Heart left ventricle (tissue), 16 donors: ENCODE results near the gene KANSL3. TPM values are rescaled to one million over a fixed set of nuclear protein-coding genes. Genes with fewer than 3 reads are reported as not detected.
"Not testable (repeated sequence)": the region's sequence is repeated elsewhere in the genome, so short reads cannot be mapped to it uniquely, and the experiment has no call there.

Source experiments
- ATAC-seq, 4 donors: fragments of 200-7000 bp; cut with Tn5 transposase; one replicate each; pipeline ENCODE4 v1.9.1; 2020 to 2022; ENCODE audit warnings: moderate library complexity in 4 of 4, mild to moderate bottlenecking in 3 of 4, moderate number of reproducible peaks in 1 of 4
- DNase-seq, 5 donors: peaks; one replicate each; pipeline ENCODE4 v3.0.0-alpha.2; 2020
- H3K27ac ChIP-seq, 12 donors: fragments of 200-600 bp; sonication (generic) in 4 of 12; one replicate each; pipeline versions ENCODE4 v1.5.0 to v1.8.0; 2016 to 2022; ENCODE audit warnings: mild to moderate bottlenecking in 2 of 12
- H3K27me3 ChIP-seq, 9 donors: fragments of 200-600 bp; sonication (generic) in 2 of 9; one replicate each; pipeline versions ENCODE4 v1.5.1 to v1.8.0; 2016 to 2022; ENCODE audit warnings: mild to moderate bottlenecking in 3 of 9
- H3K36me3 ChIP-seq, 9 donors: fragments of 200-600 bp; sonication (generic) in 2 of 9; one replicate each; pipeline versions ENCODE4 v1.5.0 to v1.8.0; 2018 to 2022; ENCODE audit warnings: mild to moderate bottlenecking in 2 of 9
- H3K4me1 ChIP-seq, 12 donors: fragments of 200-600 bp; sonication (generic) in 4 of 12; one replicate each; pipeline versions ENCODE4 v1.5.0 to v1.8.0; 2016 to 2022; ENCODE audit warnings: mild to moderate bottlenecking in 3 of 12
- H3K4me3 ChIP-seq, 12 donors: fragments of 200-600 bp; sonication (generic) in 4 of 12; one replicate each; pipeline versions ENCODE4 v1.5.0 to v1.8.0; 2017 to 2022; ENCODE audit warnings: mild to moderate bottlenecking in 9 of 12, moderate library complexity in 4 of 12
- H3K9me3 ChIP-seq, 12 donors: fragments of 200-600 bp; sonication (generic) in 4 of 12; one replicate each; pipeline versions ENCODE4 v1.5.0 to v1.8.0; 2016 to 2022; ENCODE audit warnings: mild to moderate bottlenecking in 1 of 12
- POLR2A ChIP-seq, 2 donors: fragments of 450-650 bp; IDR thresholded peaks; one replicate each; pipeline ENCODE4 v1.6.1; 2017; ENCODE audit warnings: antibody characterized with exemption in 2 of 2, mild to moderate bottlenecking in 2 of 2, moderate library complexity in 2 of 2
- WGBS, 4 donors: extraction: QIAGEN DNeasy Blood & Tissue Kit in 2 of 4; methylation state at CpG; one replicate each; pipeline versions ENCODE4 v1.1.5 to v1.1.7; 2013 to 2018; 5-methylcytosine and 5-hydroxymethylcytosine counted together
- intact Hi-C, 10 donors: fragments of 100-400 bp; cut with DNase I; formaldehyde crosslinking; loops; one replicate each; pipeline versions ENCODE4 v1.11.1 to v1.14.2; 2022
- polyA plus RNA-seq, 2 donors: library from polyadenylated mRNA; stranded (reverse); fragments of 200-250 nt; gene quantifications; one replicate each; pipeline ENCODE4 v1.2.3, GENCODE V29; 2013
- total RNA-seq, 9 donors: library from RNA; depleted of rRNA in 2 of 9; stranded (reverse); fragments of >200 nt in 2 of 9; fragmentation: NEBNext Ultra II Directional in 3 of 9; extraction: Animal tissue kit (Norgen Biotek cat#: 25700) in 3 of 9; gene quantifications; one replicate each; pipeline versions ENCODE4 v1.1.0 to v1.2.4, GENCODE V29; 2016 to 2023
- TF ChIP-seq, protein P1 (sequence below), 12 donors: fragments of 200-600 bp; sonication (generic) in 4 of 12; IDR thresholded peaks; one replicate each; pipeline versions ENCODE4 v1.5.0 to v1.8.0; 2018 to 2022; ENCODE audit warnings: antibody characterized with exemption in 12 of 12, mild to moderate bottlenecking in 5 of 12
- donor health status: ischemic (EF 13 %, LVEDD 7.1; RV severe dilation, severe dysfunction).
- donor health status: healthy with polysubstance abuse.
- donor health status: DM: no; HTN: yes; CAD: no.
- donor health status: DM: no; HTN: no; CAD: no.
- donor health status: ischemic (EF 25% LVEDD 6.9; RV normal size, moderate dysfunction).
- donor health status: ischemic (EF 25% LVEDD 5.7; RV mildly dilated, moderate dysfunction).
- donor health status: healthy.
- donor health status: DM: yes; HTN: yes; CAD: no.
- donor health status: ischemic (EF 35%, LVEDD 5.7; RV mildly dilated, moderate dysfunction).
- donor health status: nonischemic (EF 11% LVEDD 7.7; RV severe dilation, severe dysfunction).
- donor health status: DM: yes; HTN: yes; CAD: no.
- donor health status: PGD.
- donor health status: ischemic (EF 29% LVEDD 5.4; RV normal size, mild dysfunction).
- donor health status: nonischemic (EF 23%, LVEDD 6.1; RV moderate dilation, normal function).

Gene KANSL3
- total and polyA plus RNA-seq, 11 donors: 13.8 to 38.0 (median 30.3) TPM

DNA sequence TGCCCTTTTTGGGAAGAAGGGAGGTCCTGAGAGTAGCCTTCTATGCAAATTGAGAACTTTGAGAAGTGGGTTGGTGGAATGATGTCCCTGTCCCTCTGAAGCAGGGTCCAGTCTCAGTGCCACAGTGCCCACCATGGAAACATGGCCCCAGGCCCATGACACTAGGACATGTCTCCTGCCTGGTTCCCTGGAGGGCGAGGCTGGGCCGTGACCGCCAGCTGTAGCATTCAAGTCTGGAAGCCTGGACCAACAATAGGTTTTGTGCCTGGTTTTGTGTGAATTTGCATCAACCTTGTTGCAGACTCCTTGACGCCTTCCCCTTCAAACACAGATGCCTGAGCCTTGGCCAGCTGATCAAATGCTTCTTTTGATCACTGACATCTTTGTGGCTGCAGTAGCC, 74.1 kb downstream of the KANSL3 start:
- Histone ChIP-seq H3K27ac (no peak overlapping the region), H3K27me3 (no peaks in the 10 kb centered on the region), H3K4me1 (no peaks in the 10 kb centered on the region), H3K4me3 (no peak overlapping the region), H3K9me3 (peaks cover 0 to 6% (median 0%) of the 10 kb centered on the region in 12 donors), H3K36me3 (no peaks in the 10 kb centered on the region)
- ATAC-seq (no peak), DNase-seq (no peak)
- WGBS, 4 donors: 60 to 95% (median 72%) methylated on average over 3 to 4 of the region's 4 CpGs
- intact Hi-C loops: no loop called here
- no peak for TF ChIP-seq POLR2A (IDR thresholded peaks at IDR 0.05)
- TF ChIP-seq, protein P1, sequence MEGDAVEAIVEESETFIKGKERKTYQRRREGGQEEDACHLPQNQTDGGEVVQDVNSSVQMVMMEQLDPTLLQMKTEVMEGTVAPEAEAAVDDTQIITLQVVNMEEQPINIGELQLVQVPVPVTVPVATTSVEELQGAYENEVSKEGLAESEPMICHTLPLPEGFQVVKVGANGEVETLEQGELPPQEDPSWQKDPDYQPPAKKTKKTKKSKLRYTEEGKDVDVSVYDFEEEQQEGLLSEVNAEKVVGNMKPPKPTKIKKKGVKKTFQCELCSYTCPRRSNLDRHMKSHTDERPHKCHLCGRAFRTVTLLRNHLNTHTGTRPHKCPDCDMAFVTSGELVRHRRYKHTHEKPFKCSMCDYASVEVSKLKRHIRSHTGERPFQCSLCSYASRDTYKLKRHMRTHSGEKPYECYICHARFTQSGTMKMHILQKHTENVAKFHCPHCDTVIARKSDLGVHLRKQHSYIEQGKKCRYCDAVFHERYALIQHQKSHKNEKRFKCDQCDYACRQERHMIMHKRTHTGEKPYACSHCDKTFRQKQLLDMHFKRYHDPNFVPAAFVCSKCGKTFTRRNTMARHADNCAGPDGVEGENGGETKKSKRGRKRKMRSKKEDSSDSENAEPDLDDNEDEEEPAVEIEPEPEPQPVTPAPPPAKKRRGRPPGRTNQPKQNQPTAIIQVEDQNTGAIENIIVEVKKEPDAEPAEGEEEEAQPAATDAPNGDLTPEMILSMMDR (IDR thresholded peaks at IDR 0.05): no peak

- 73 to 87% (median 79%) methylated on average over 8 of the region's 8 CpGs for WGBS, 4 donors
- H3K9me3 ChIP-seq: peaks cover 0 to 6% (median 0%) of the 10 kb centered on the region in 12 donors
- ATAC-seq (no peak), DNase-seq (no peak)
- intact Hi-C loops: no loop called here
- H3K36me3 ChIP-seq: peaks cover 0 to 1% (median 0%) of the 10 kb centered on the region in 9 donors
- H3K27me3 ChIP-seq: no peaks in the 10 kb centered on the region
- H3K4me1 ChIP-seq: peaks cover 0 to 13% (median 9%) of the 10 kb centered on the region in 12 donors
- no peak overlapping the region for H3K27ac ChIP-seq
- H3K4me3 ChIP-seq: no peak overlapping the region
- no peak for TF ChIP-seq POLR2A (IDR thresholded peaks at IDR 0.05)
- TF ChIP-seq, protein P1 (IDR thresholded peaks at IDR 0.05): no peak
Measured at GRCh38 chr2:96558485-96558884, 79.6 kb downstream of the KANSL3 start.

- no peak for TF ChIP-seq POLR2A (IDR thresholded peaks at IDR 0.05)
- TF ChIP-seq, protein P1 (IDR thresholded peaks at IDR 0.05): no peak
- Histone ChIP-seq H3K4me1 (peaks cover 0 to 14% (median 9%) of the 10 kb centered on the region in 12 donors), H3K27me3 (no peaks in the 10 kb centered on the region), H3K4me3 (no peak overlapping the region), H3K27ac (no peak overlapping the region), H3K9me3 (peaks cover 0 to 6% (median 0%) of the 10 kb centered on the region in 12 donors), H3K36me3 (peaks cover 0 to 6% (median 0%) of the 10 kb centered on the region in 9 donors)
- DNase-seq (no peak), ATAC-seq (no peak)
- 82 to 92% (median 88%) methylated on average over 6 of the region's 6 CpGs for WGBS, 4 donors
- intact Hi-C loops: no loop called here
Measured at GRCh38 chr2:96558061-96558460, 80.1 kb downstream of the KANSL3 start.

DNA sequence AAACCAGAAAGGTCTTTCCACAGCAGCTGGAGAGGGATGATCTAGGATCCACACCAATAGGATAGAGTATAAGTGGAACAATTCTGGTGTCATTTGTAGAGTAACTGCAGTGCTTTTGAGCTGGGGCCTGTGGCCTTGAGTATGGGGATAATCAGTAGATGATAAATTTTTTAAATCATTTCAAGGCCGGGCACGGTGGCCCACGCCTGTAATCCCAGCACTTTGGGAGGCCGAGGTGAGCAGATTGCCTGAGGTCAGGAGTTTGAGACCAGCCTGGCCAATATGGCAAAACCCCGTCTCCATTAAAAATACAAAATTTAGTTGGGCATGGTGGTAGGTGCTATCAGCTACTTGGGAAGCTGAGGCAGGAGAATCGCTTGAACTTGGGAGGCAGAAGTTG, 80.7 kb downstream of the KANSL3 start:
- H3K9me3 ChIP-seq, intact Hi-C loops, H3K27ac ChIP-seq, H3K27me3 ChIP-seq, H3K4me3 ChIP-seq, ATAC-seq, DNase-seq: not testable (repeated sequence)
- WGBS, 4 donors: 92 to 96% (median 93%) methylated on average over 6 of the region's 6 CpGs
- peaks cover 0 to 12% (median 4%) of the 10 kb centered on the region in 9 donors for H3K36me3 ChIP-seq
- H3K4me1 ChIP-seq: peaks cover 0 to 14% (median 9%) of the 10 kb centered on the region in 12 donors
